ENCODE measurements around the gene CAPN13. TPM values are rescaled to one million over a fixed set of nuclear protein-coding genes. Genes with fewer than 3 reads are reported as not detected.

The CAPN13 gene
- total RNA-seq, 1 experiment from 2014 or later, result 5.7 TPM

GRCh38 chr2:30677861-30678385, 129.3 kb downstream of the CAPN13 start:
- Mint-ChIP-seq H3K36me3 (ENCODE audit: insufficient read depth in 1 of 3, low read depth in 3 of 3) (no peaks in the 10 kb centered on the region), H3K27ac (no peak overlapping the region), H3K27me3 (ENCODE audit: low read depth) (no peaks in the 10 kb centered on the region), H3K4me3 (no peak overlapping the region; a peak in 1 of 5 replicates), H3K9me3 (no peaks in the 10 kb centered on the region), H3K4me1 (no peaks in the 10 kb centered on the region)
- Histone ChIP-seq H4K20me1 (ENCODE audit: control insufficient read depth, insufficient read depth, insufficient read length) (no peaks in the 10 kb centered on the region), H2BK15ac (ENCODE audit: low read depth, low read length) (no peak overlapping the region; the same call in 1 of the 2 replicates), H3K27me3 (ENCODE audit: insufficient read depth, low read length) (no peaks in the 10 kb centered on the region), H3K4me2 (ENCODE audit: insufficient read depth, insufficient read length, low read length) (no peak overlapping the region), H3K4me1 (ENCODE audit: insufficient read depth, low read length) (no peaks in the 10 kb centered on the region), H3K79me1 (ENCODE audit: insufficient read depth, low read depth, low read length, poor library complexity, severe bottlenecking) (no peaks in the 10 kb centered on the region), H3K79me2 (ENCODE audit: insufficient read depth, low read length) (no peaks in the 10 kb centered on the region), H3T11ph (ENCODE audit: low read length) (no peak overlapping the region), H4K91ac (ENCODE audit: insufficient read length, low read depth, low read length) (no peak overlapping the region), H2BK120ac (ENCODE audit: low read depth, low read length, poor library complexity, severe bottlenecking) (no peak overlapping the region), H3K23ac (ENCODE audit: insufficient read length, low read depth, low read length) (no peak overlapping the region), H4K8ac (replicated peaks; ENCODE audit: insufficient read length, low read depth, low read length) (no peak overlapping the region), H3K27ac (ENCODE audit: insufficient read length, low read depth, low read length) (no peak overlapping the region), H2BK12ac (ENCODE audit: insufficient read length, low read depth, low read length) (no peak overlapping the region), H3K4ac (ENCODE audit: low read depth, low read length) (no peak overlapping the region), H3K23me2 (ENCODE audit: insufficient read length, low read depth, low read length, poor library complexity, severe bottlenecking) (no peaks in the 10 kb centered on the region), H3K18ac (ENCODE audit: insufficient read length, low read depth, low read length) (no peak overlapping the region), H3K56ac (ENCODE audit: insufficient read length, low read depth, low read length) (no peak overlapping the region), H2BK5ac (ENCODE audit: insufficient read length, low read length) (no peak overlapping the region), H3K9me3 (ENCODE audit: control insufficient read depth, low read depth, low read length) (no peaks in the 10 kb centered on the region), H2AK5ac (ENCODE audit: insufficient read length, low read length) (no peak overlapping the region), H4K5ac (ENCODE audit: insufficient read length, low read depth, low read length) (no peak overlapping the region), H2AFZ (ENCODE audit: low read length) (no peak overlapping the region), H3K9ac (ENCODE audit: extremely low read depth, insufficient read length, low read length) (no peak overlapping the region), H2BK20ac (ENCODE audit: low read depth, low read length, poor library complexity, severe bottlenecking) (no peak overlapping the region), H3K14ac (ENCODE audit: insufficient read depth, low read length) (no peak overlapping the region)
- no CpG with 5 or more reads among the region's 5 CpGs for WGBS (ENCODE audit: extremely low coverage, insufficient read length, low lambda C conversion rate)
- TF ChIP-seq CTCF (conservative IDR thresholded peaks at IDR 0.05), result no peak
- peak; percentile 12 for DNase-seq
